ENCODE data around the gene LRCH3.

DNA sequence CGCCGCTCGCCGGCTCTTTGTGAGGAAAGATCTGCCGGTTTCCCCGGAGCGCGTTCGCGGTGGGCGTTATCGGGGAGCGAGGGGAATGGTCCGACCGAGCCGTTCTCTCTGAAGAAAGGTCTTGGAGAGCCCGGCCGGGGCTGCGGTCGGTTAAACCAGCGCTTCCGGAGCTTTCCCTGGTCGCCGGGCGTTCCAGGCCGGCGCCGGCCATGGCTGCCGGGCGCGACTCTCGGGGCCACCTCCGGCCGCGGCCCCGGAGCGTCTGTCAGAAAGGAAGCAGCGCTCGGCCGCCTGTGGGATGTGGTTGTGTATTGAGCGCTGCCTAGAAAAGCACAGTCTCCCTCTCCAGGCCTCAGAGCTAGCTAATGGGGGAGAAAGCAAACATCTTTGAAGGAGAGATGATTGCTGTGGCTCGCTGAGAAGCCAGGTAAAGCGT lies 40.6 kb upstream of the LRCH3 start:
- no peak for TF ChIP-seq POLR2AphosphoS5 (IDR thresholded peaks at IDR 0.05; ENCODE audit: borderline replicate concordance, low read depth, low read length)
- TF ChIP-seq EZH2 (IDR thresholded peaks at IDR 0.05) = no peak
